ENCODE data around the gene DSCAM. TPM values are rescaled to one million over a fixed set of nuclear protein-coding genes. Genes with fewer than 3 reads are reported as not detected.

DSCAM gene
- total RNA-seq, 1 donor: not detected

DNA sequence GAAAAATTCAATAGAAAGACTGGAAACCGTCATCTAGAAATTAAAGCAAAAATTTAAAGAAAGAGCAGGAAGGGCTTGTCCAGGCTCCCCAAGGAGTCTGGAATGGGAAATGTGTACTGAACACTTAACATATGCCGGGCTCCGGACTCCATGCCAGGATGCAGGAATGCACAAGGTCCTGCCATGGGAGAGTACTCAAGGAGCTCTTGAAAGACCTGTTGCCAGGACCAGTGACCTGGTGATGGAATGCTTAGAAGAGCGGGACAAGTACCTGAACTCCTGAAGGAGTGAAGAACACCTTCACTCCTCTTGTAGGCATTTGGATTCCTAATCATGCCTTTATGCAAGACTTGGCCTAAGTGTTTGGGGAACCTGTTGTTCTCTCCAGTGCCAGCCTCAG, 16.9 kb upstream of the DSCAM start:
- TF ChIP-seq CTCF (IDR thresholded peaks at IDR 0.05; ENCODE audit: insufficient read depth, low read depth, low read length): no peak
- DNase-seq (ENCODE audit: low read depth): no peak
- no peak overlapping the region for H3K4me3 ChIP-seq (ENCODE audit: low read depth, low read length)

GRCh38 chr21:40858517-40858916, 11.6 kb upstream of the DSCAM start:
- no peak for TF ChIP-seq CTCF (IDR thresholded peaks at IDR 0.05; ENCODE audit: insufficient read depth, low read depth, low read length)
- no peak for DNase-seq (ENCODE audit: low read depth)
- no peak overlapping the region for H3K4me3 ChIP-seq (ENCODE audit: low read depth, low read length)

DNA sequence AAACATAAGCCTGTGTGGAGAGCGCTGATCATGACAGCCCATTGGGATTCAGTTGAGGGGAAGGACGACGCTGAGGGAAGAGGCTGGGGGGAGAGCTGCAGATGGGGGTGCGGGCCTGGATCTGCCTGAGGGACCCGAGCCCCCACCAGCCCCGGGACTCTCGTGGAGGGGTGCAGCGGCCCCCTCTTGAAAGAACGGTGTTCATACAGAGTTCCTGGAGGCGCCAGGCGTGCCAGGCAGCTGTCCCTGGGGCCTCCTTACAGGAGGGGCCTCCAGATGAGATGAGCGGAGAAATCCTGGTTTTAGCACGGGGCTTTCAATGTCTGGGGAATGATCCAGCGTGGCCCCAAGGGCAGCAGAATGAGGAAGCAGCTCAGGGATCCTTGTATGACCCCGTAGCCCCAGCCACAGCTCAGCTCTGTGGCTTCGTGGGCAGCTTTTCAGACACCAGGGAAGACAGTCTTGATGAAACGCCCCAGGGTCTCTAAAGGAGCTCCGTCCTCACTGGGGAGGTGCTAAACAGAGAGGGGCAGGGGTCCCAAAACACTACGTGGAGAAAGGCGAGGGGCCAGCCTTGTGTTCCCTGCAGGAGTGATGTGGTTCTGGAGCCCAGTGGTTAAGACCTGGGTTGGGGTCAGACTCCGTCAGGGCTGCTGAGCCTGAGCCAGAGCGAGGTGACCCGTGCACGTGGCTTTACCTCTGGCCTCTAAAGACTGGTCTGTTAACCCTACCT, 7.2 kb upstream of the DSCAM start:
- no peak for TF ChIP-seq CTCF (IDR thresholded peaks at IDR 0.05; ENCODE audit: insufficient read depth, low read depth, low read length)

DNA sequence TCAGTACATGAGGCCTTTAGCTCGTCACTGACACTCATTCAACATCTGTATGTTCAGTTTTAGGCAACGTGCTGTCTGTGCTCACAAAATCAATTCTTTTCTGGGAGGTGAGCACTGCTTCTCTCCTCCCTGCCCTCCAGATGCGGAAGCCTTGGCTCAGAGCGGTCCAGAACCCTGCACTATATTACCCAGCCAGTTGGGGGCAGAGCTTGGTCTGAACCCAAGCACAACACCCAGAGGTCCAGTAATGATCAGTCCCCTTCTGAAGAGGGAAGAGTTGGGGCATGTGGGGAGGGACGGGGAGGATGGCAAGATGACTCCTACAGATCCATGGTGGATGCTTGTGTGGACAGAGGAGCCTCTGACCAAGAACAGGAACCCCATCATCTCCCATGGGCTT, 5.6 kb upstream of the DSCAM start:
- no peak overlapping the region for H3K4me3 ChIP-seq (ENCODE audit: low read depth, low read length)
- no peak for TF ChIP-seq CTCF (IDR thresholded peaks at IDR 0.05; ENCODE audit: insufficient read depth, low read depth, low read length)
- DNase-seq (ENCODE audit: low read depth): no peak

More for the DNA sequence above, 7.2 kb upstream of the DSCAM start:
- DNase-seq (ENCODE audit: low read depth): no peak
- no peak overlapping the region for H3K4me3 ChIP-seq (ENCODE audit: low read depth, low read length)

DNA sequence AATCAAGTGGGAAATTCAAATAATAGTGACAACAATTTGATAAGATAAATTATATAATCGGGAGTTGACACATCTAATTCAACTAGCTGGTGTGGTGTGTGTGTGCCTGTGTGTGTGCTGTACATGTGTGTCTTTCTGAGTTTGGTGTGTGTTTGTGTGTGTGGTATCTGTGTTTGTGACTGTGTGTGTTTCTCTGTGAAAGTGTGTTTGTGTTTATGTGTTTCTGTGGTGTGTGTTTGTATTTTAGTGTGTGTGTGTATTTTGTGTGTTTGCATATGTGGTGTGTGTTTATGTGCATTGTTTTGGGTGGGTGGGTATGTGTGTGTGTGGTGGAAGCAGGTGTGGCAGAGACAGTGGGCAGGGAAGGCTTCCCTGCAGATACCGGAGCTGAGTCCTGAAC, 4.8 kb upstream of the DSCAM start:
- no peak for DNase-seq (ENCODE audit: low read depth)
- no peak for TF ChIP-seq CTCF (IDR thresholded peaks at IDR 0.05; ENCODE audit: insufficient read depth, low read depth, low read length)
- no peak overlapping the region for H3K4me3 ChIP-seq (ENCODE audit: low read depth, low read length)

GRCh38 chr21:40850071-40850470, 3.1 kb upstream of the DSCAM start:
- TF ChIP-seq CTCF (IDR thresholded peaks at IDR 0.05; ENCODE audit: insufficient read depth, low read depth, low read length): no peak
- DNase-seq (ENCODE audit: low read depth): no peak

DNA sequence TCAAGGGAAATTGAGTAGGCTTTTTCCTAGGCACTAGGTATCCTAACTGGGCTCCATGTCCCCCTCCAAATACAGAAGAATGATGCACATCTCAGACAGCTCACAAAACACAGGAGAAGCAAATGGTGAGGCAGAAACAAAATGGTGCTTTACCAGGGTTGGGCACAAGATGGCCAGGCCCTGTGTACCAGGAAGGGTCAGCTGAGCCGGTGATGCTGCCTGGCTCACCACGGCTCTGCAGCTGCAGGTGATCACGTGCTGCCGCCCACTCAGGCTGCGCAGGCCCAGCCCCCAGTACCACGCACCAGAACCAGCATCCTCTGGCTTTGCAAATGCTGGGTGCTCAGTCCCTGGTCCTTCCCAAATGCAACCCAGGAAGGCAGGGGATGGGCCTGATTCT, 993 bp upstream of the DSCAM start:
- DNase-seq (ENCODE audit: low read depth): no peak
- H3K4me3 ChIP-seq (ENCODE audit: low read depth, low read length): no peak overlapping the region
- no peak for TF ChIP-seq CTCF (IDR thresholded peaks at IDR 0.05; ENCODE audit: insufficient read depth, low read depth, low read length)

More at GRCh38 chr21:40850071-40850470, 3.1 kb upstream of the DSCAM start:
- H3K4me3 ChIP-seq (ENCODE audit: low read depth, low read length): no peak overlapping the region
